ENCODE data around the gene AFAP1L2. TPM values are rescaled to one million over a fixed set of nuclear protein-coding genes. Genes with fewer than 3 reads are reported as not detected.

Gene AFAP1L2
- total and polyA plus RNA-seq, 8 donors = 2.6 to 25.0 (median 10.0) TPM

DNA sequence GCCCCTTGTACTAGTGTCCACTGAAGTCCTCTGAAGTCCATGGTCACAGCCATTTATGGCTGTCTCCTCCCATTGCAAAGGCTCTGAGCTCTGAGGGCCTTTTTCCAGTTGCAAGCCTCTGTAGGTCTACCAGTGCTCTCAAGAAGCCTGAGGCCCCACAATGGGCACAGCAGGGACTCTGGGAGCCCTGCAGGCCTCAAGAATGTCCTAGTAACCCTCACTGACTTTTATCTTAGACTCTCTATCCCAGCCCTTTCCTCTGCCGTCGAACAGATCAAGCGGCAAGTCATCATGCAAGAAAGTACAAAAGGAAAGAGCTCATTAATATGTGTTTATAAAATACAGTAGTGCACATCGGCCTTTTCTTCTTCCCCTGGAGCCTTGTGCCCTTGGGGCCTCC is 141.8 kb downstream of the AFAP1L2 start:
- DNase-seq = no peak
- TF ChIP-seq POLR2AphosphoS5 (IDR thresholded peaks at IDR 0.05) = no peak
- TF ChIP-seq EP300 (IDR thresholded peaks at IDR 0.05) = no peak
- TF ChIP-seq CTCF (IDR thresholded peaks at IDR 0.05) = no peak
- TF ChIP-seq POLR2A (IDR thresholded peaks at IDR 0.05) = no peak
- WGBS, 5 donors = 82 to 91% (median 87%) methylated on average over 4 of the region's 4 CpGs
- intact Hi-C loops (cut with DNase I; ENCODE audit: low total_unique reads) = no loop called here
- Histone ChIP-seq H3K27ac (no peak overlapping the region), H3K27me3 (no peaks in the 10 kb centered on the region), H3K4me1 (peaks cover 23 to 52% (median 42%) of the 10 kb centered on the region in 4 donors), H3K9me3 (no peaks in the 10 kb centered on the region), H3K4me3 (no peak overlapping the region), H3K36me3 (no peaks in the 10 kb centered on the region)

DNA sequence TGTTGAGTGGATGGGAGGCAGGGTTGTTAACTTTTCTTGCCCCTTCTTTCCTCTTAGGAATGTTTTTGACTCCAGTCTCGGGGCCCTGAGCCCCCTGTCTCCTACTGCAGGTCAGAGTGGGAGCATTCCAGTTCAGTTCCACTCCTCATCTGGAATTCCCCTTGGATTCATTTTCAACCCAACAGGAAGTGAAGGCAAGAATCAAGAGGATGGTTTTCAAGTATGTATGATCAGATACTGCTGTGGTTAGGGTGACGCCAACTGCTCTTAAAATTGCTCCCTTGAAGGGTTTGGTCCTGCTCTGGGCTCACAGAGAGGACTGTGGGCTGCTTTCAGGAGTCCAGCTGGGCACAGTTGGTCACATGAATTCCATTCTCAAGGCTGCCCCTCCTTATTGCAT is 143.2 kb downstream of the AFAP1L2 start:
- H3K27me3 ChIP-seq = no peaks in the 10 kb centered on the region
- H3K9me3 ChIP-seq = no peaks in the 10 kb centered on the region
- peak overlapping the region in 1 of 5 donors; percentile 40 for H3K27ac ChIP-seq
- no peaks in the 10 kb centered on the region for H3K36me3 ChIP-seq
- peaks cover 14 to 46% (median 37%) of the 10 kb centered on the region in 4 donors for H3K4me1 ChIP-seq
- no peak for TF ChIP-seq POLR2A (IDR thresholded peaks at IDR 0.05)
- TF ChIP-seq CTCF (IDR thresholded peaks at IDR 0.05) = no peak
- no peak for TF ChIP-seq POLR2AphosphoS5 (IDR thresholded peaks at IDR 0.05)
- no peak for TF ChIP-seq EP300 (IDR thresholded peaks at IDR 0.05)
- H3K4me3 ChIP-seq = no peak overlapping the region
- intact Hi-C loops (cut with DNase I; ENCODE audit: low total_unique reads) = no loop called here
- 62 to 83% (median 67%) methylated on average over 2 of the region's 2 CpGs for WGBS, 5 donors
- DNase-seq = no peak

DNA sequence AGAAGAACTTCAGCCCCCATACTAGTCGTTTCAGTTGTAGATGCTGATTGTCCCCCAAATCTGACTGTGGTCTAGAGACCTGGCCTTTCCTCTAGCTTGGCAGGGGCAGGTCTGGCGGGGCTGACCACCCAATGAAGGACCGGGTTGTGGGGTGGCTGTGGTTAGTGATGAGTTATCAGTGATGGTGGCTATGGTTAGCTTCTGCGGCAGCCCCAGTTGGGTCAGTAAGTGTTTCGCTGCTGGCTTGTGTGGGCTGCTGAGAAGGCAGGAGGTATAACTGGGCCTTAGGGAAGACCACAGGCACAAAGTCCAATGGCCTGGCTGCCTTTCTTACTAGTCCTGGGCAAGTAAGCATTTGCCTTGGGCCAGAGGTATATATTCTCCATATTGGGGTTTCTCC is 143.9 kb downstream of the AFAP1L2 start:
- intact Hi-C loops (cut with DNase I; ENCODE audit: low total_unique reads) = no loop called here
- Histone ChIP-seq H3K27ac (peak overlapping the region in 2 of 5 donors; percentile 40 to 73), H3K4me1 (peaks cover 13 to 39% (median 30%) of the 10 kb centered on the region in 4 donors), H3K4me3 (no peak overlapping the region), H3K9me3 (no peaks in the 10 kb centered on the region), H3K27me3 (no peaks in the 10 kb centered on the region), H3K36me3 (no peaks in the 10 kb centered on the region)
- no peak for DNase-seq
- no peak for TF ChIP-seq POLR2AphosphoS5 (IDR thresholded peaks at IDR 0.05)
- TF ChIP-seq POLR2A (IDR thresholded peaks at IDR 0.05) = no peak
- no peak for TF ChIP-seq EP300 (IDR thresholded peaks at IDR 0.05)
- no peak for TF ChIP-seq CTCF (IDR thresholded peaks at IDR 0.05)
- WGBS, 5 donors = 89 to 94% (median 90%) methylated on average over 4 to 5 of the region's 5 CpGs

GRCh38 chr10:114259824-114260223 is 144.5 kb downstream of the AFAP1L2 start:
- TF ChIP-seq EP300 (IDR thresholded peaks at IDR 0.05) = no peak
- TF ChIP-seq POLR2AphosphoS5 (IDR thresholded peaks at IDR 0.05) = peak in 1 of 3 donors; percentile 41
- intact Hi-C loops (cut with DNase I; ENCODE audit: low total_unique reads) = no loop called here
- DNase-seq = no peak
- Histone ChIP-seq H3K9me3 (no peaks in the 10 kb centered on the region), H3K27ac (peak overlapping the region in 2 of 5 donors; percentile 40 to 73), H3K27me3 (no peaks in the 10 kb centered on the region), H3K4me1 (peaks cover 13 to 33% (median 26%) of the 10 kb centered on the region in 4 donors), H3K36me3 (peaks cover 0 to 3% (median 0%) of the 10 kb centered on the region in 4 donors), H3K4me3 (no peak overlapping the region)
- WGBS, 5 donors = 79 to 93% (median 85%) methylated on average over 10 of the region's 10 CpGs

GRCh38 chr10:114258274-114258840 is 145.9 kb downstream of the AFAP1L2 start:
- Histone ChIP-seq H3K27me3 (no peaks in the 10 kb centered on the region), H3K9me3 (no peaks in the 10 kb centered on the region), H3K36me3 (peaks cover 0 to 17% (median 0%) of the 10 kb centered on the region in 4 donors), H3K27ac (peak overlapping the region in 4 of 5 donors; percentile 17 to 73 (median 56)), H3K4me1 (peaks cover 13 to 30% (median 25%) of the 10 kb centered on the region in 4 donors), H3K4me3 (no peak overlapping the region)
- peak; percentile 39 to 60 for DNase-seq
- intact Hi-C loops (cut with DNase I; ENCODE audit: low total_unique reads) = no loop called here
- TF ChIP-seq EP300 (IDR thresholded peaks at IDR 0.05) (no peak), POLR2AphosphoS5 (IDR thresholded peaks at IDR 0.05) (peak in 1 of 3 donors; percentile 46)
- 28 to 47% (median 40%) methylated on average over 5 of the region's 5 CpGs for WGBS, 5 donors

Measured in stomach (tissue), 9 donors.